Esophagus squamous epithelium (tissue), 4 donors: Measurements from ENCODE around the gene C1orf167.

Experiments
- CTCF ChIP-seq, 6 experiments: fragments of 450-650 bp in 4 of 6; fragments of 200-600 bp in 2 of 6; sonication (generic) in 2 of 6; IDR thresholded peaks; one replicate each; pipeline ENCODE4 v1.5.1; 2016 to 2019; ENCODE audit warnings: antibody characterized with exemption in 6 of 6, mild to moderate bottlenecking in 4 of 6, moderate library complexity in 4 of 6
- POLR2A ChIP-seq, 4 donors: fragments of 450-650 bp; IDR thresholded peaks; one replicate each; pipeline ENCODE4 v1.6.1; 2017; ENCODE audit warnings: antibody characterized with exemption in 4 of 4, mild to moderate bottlenecking in 4 of 4, moderate library complexity in 3 of 4

- TF ChIP-seq CTCF (IDR thresholded peaks at IDR 0.05) (no peak), POLR2A (IDR thresholded peaks at IDR 0.05) (no peak)
Observed at GRCh38 chr1:11753555-11754208, 8.3 kb upstream of the C1orf167 start.
